HG03571 (cell line): ENCODE measurements around the gene PCP2.

Experiments
- ATAC-seq: cut with Tn5 transposase; IDR thresholded peaks from one replicate; pipeline ENCODE4 v1.9.1; 2021; ENCODE audit not compliant: unreplicated experiment

The PCP2 gene

GRCh38 chr19:7619671-7620441 is 13.7 kb downstream of the PCP2 start:
- no peak for ATAC-seq

DNA sequence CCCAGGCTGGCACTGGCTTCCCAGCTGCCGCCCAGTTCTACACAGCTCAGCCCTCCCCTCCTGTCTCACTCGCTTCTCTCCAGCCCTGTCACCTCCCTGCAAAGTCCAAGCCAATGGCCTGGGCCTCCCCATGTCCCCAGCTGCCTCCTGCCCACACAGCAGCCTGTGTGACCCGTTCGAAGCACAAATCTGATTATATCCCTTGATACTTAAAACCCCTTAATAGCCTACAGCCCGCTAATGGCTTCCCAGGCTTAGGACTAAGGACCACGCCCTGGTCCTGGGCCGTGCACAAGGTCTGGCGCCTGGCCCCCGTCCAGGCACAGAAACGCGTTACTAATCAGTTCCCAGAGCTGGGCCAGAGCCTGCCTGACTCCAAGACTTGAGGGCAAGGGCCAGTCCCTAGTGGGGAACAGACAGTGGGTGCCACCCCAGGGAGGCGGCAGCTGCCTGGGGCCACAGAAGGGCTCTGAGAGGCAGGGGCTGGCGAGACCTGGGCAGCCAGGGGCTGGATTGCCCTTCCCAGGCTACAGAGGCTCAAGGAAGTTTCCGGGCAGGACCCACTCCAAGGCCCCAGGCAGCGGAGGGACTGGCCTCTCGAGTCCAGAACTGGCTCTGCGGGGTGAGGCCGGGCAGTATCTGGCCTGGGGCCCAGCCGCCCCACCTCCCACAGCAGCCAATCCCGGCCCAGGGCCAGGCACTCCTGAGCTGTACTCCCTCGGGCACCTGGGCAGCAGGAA is 14.6 kb downstream of the PCP2 start:
- no peak for ATAC-seq

DNA sequence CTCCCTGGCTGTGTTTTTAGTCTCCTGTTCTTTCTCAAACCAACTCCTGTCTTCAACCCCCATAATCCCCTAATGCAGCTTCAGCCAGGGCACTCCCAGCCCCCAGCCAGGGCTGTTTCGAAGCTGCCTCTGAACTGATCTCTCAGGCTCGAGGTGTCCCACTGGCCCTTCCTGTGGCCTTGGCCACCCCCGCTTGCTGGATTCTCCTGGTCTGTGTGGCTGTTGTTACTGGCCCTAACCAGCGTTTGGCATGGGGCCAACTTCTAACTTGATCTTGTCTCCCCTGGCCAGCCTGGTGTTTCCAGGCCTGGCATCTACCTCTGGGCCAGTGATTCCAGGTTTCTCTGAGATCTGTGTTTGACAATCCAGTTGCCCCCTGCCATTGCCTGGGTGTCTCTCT is 15.2 kb downstream of the PCP2 start:
- no peak for ATAC-seq

GRCh38 chr19:7617735-7618134 is 15.8 kb downstream of the PCP2 start:
- no peak for ATAC-seq

- no peak for ATAC-seq
Observed at GRCh38 chr19:7617172-7617571, 16.3 kb downstream of the PCP2 start.

DNA sequence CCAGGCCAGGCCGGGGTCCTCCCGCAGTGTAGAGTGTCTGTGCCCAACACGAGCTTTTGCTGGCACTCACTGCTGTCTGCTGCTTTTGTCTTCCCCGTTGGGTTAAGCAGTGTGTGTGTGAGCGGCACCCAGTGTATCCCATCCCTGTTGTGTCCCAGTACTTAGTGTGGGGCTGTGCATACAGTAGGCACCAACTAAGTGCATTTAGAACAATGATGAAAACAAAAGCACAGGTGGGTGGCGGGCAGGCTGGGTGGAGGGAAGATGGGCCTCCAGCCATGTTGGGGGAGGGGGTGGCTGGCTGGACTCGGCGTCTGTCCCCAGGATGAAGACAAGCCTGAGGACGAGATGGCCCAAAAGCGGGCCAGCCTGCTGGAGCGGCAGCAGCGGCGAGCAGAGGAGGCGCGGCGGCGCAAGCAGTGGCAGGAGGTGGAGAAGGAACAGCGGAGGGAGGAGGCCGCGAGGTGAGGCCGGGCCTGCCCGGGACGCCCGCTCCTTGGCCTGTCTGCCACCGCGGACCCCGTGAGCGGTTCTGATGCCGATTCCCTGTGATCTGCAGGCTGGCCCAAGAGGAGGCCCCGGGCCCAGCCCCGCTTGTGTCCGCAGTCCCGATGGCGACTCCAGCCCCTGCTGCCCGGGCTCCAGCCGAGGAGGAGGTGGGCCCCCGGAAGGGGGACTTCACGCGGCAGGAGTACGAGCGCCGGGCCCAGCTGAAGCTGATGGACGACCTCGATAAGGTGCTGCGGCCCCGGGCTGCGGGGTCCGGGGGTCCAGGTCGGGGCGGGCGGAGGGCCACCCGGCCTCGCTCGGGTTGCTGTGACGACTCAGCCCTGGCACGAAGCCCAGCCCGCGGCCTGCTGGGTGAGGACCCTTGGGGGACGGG is 18.4 kb downstream of the PCP2 start:
- ATAC-seq: no peak

GRCh38 chr19:7612282-7613274 is 20.9 kb downstream of the PCP2 start:
- no peak for ATAC-seq

GRCh38 chr19:7611541-7612279 is 21.8 kb downstream of the PCP2 start:
- ATAC-seq: no peak

DNA sequence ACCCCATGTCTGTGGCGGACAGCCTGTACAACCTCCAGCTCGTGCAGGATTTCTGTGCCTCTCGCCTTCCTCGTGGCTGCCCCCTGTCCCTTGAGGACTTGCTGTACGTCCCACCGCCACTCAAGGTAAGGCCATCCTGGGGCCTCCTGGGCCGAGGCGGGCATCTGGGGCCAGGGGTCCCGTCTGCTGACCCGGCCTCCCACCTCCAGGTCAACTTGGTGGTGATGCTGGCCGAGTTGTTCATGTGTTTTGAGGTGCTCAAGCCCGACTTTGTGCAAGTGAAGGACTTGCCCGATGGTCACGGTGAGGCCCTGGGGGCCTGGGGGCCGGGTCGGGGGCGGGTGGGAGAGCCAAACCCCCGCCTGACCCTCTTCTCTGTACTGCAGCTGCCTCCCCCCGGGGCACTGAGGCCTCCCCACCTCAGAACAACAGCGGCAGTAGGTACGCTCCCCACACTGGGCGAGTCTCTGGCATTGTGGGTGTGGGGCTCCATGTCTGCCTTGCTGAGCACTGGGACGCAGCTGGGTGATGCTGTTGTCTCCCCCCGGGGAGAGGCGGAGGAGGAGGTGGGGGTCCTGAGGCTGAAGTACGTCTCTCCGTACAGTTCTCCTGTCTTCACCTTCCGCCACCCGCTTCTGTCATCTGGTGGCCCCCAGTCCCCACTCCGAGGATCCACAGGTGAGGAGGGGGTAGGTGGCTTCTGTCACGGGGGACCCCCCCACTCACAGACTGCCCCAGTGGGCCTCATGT is 22.9 kb downstream of the PCP2 start:
- ATAC-seq: no peak

GRCh38 chr19:7607874-7608560 is 25.5 kb downstream of the PCP2 start:
- ATAC-seq: no peak

- ATAC-seq: no peak
Observed at GRCh38 chr19:7607212-7607873, 26.2 kb downstream of the PCP2 start.

DNA sequence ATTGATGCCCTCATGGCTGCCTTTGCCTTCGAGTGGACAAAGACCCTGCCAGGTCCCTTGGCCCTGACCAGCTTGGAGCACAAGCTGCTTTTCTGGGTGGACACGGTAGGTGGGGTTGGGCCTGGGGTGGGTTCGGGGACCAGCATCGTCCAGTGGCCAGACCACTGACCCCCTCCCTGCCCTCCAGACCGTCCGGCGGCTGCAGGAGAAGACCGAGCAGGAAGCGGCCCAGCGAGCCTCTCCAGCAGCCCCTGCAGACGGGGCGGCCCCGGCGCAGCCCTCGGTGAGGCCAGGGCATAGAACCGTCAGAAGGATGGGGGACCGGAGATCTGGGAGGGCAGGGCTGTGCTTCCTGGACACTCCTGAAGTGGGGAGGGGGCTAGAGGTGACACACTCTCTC is 27.2 kb downstream of the PCP2 start:
- ATAC-seq: no peak

- ATAC-seq: no peak
Observed at GRCh38 chr19:7605490-7606222, 27.9 kb downstream of the PCP2 start.

GRCh38 chr19:7603919-7604318 is 29.6 kb downstream of the PCP2 start:
- ATAC-seq: no peak

DNA sequence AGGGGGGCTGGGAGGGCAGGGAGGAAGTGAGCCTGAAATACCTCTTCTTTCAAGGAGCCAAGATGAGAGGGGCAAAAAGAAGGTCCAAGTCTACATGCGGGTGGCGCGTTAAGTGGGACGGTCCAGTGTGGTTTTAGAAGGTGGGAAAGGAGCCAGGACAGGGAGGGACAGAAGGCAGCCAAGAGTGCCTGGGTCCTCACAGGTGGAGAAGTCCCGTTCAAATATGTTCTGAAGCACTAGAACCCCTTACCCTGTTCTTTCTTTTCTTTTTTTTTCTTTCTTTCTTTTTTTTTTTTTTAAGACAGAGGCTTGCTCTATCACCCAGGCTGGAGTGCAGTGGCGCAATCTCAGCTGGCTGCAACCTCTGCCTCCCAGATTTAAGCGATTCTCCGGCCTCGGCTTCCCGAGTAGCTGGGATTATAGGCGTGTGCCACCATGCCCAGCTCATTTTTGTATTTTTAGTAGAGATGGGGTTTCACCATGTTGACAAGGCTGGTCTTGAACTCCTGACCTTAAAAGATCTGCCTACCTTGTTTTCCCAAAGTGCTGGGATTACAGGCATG is 30.5 kb downstream of the PCP2 start:
- ATAC-seq: no peak

GRCh38 chr19:7602240-7602934 is 31.1 kb downstream of the PCP2 start:
- no peak for ATAC-seq
